H1 (cell line): ENCODE data around the gene HAGH. TPM values are rescaled to one million over a fixed set of nuclear protein-coding genes. Genes with fewer than 3 reads are reported as not detected.

Experiments
- CHD1 ChIP-seq: IDR thresholded peaks from 2 replicates; pipeline ENCODE4 v1.6.1; 2012; ENCODE audit warnings: low read depth, low read length, improper control_type of control experiment
- HDAC2 ChIP-seq, 2 experiments: fragments of 300-600 bp in 1 of 2; sonication (generic) in 1 of 2; IDR thresholded peaks; 2 replicates each; pipeline ENCODE4 v1.6.1; 2011 to 2012; ENCODE audit warnings: low read depth in 2 of 2, low read length in 2 of 2, mild to moderate bottlenecking in 2 of 2, moderate library complexity in 2 of 2, borderline replicate concordance in 1 of 2, inconsistent platforms in 1 of 2
- RBBP5 ChIP-seq: IDR thresholded peaks from 2 replicates; pipeline ENCODE4 v1.7.1; 2012; ENCODE audit warnings: low read depth, mild to moderate bottlenecking, inconsistent platforms, low read length, moderate library complexity, borderline replicate concordance
- polyA plus RNA-seq, 7 experiments: library from polyadenylated mRNA; depleted of rRNA in 3 of 7; stranded (reverse) in 5 of 7; unstranded in 2 of 7; fragments of >200 nt in 5 of 7; fragments of 200-250 nt in 2 of 7; gene quantifications; 1 replicate in 5 of 7; 2 replicates in 1 of 7; 4 replicates in 1 of 7; pipeline versions ENCODE4 v1.2.1 to v1.2.3, GENCODE V29; 2011 to 2013; ENCODE audit warnings: missing spikeins in 2 of 7, mixed read lengths in 2 of 7
- total RNA-seq: library from RNA; stranded (reverse); fragmentation: NEBNext Ultra II Directional; extraction: Animal tissue kit (Norgen Biotek cat#: 25700); gene quantifications from 2 replicates; pipeline ENCODE4 v1.2.1, GENCODE V29; 2021

Gene HAGH
- total and polyA plus RNA-seq, 2 of the 8 experiments (the other 6 are each of a cell fraction or from before 2014, with no cell fraction given) = 28.7 to 40.6 TPM

DNA sequence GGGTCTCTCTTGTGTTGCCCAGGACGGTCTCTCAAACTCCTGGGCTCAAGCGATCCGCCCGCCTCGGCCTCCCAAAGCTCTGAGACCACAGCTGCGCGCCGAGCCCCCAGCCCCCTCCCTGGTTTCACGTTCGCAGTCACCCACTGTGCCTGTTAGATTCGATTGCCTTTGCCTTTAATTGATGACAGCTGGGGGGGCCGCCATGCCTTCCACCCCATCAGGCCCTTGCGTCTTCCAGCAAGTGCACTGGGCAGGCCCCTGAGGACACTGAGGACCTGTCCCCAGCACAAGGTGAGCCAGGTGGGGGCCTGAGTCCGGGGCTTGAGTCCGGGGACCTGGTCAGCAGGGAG, 36.4 kb downstream of the HAGH start (continued):
- TF ChIP-seq HDAC2 (IDR thresholded peaks at IDR 0.05; ENCODE audit: borderline replicate concordance in 1 of 2, low read depth in 2 of 2, low read length in 2 of 2) = no peak
- TF ChIP-seq RBBP5 = no peak
- no peak for TF ChIP-seq CHD1
